Measurements from ENCODE around the gene SPTLC2. TPM values are rescaled to one million over a fixed set of nuclear protein-coding genes. Genes with fewer than 3 reads are reported as not detected.

The SPTLC2 gene
- total RNA-seq, 4 donors from 2014 or later: 14.5 to 51.3 (median 35.8) TPM

DNA sequence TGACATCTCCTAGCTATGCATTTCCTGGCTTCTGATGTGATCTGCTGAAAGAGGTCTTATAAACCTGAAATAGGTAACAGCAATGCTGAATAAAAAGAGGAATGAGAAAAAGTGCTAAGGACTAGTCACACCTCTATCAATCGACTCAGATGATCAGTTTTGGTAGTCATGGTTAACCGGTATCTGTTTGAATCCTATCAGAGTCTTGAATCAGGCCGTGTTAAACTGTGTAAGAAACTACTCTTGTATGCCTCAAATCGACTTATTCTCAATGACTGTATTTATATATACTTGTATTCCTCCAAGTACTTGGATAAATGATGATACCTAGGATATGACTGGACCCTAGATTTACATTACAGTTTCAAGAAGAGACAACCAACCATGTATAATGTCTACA lies 107.1 kb downstream of the SPTLC2 start:
- in situ Hi-C loops (cut with MboI; ENCODE audit: low pct_ligation_motif_present in 1 of 4, low pct_unique_long_range_greater_than_20kb in 1 of 4, low sequenced_read_pairs in 3 of 4) (no loop called here), intact Hi-C loops (cut with DNase I; ENCODE audit: low total_unique reads) (no loop called here)
- Histone ChIP-seq H3K4me3 (no peak overlapping the region), H3K4me1 (no peaks in the 10 kb centered on the region), H3K27ac (no peak overlapping the region), H3K9me3 (no peaks in the 10 kb centered on the region), H3K36me3 (peaks cover 0 to 23% (median 6%) of the 10 kb centered on the region in 4 donors), H3K27me3 (no peaks in the 10 kb centered on the region)
- WGBS, 2 donors (ENCODE audit: low coverage in 1 of 2): 83 to 84% methylated on average over 4 of the region's 4 CpGs
- DNase-seq: no peak
- no peak for TF ChIP-seq POLR2A (IDR thresholded peaks at IDR 0.05)

DNA sequence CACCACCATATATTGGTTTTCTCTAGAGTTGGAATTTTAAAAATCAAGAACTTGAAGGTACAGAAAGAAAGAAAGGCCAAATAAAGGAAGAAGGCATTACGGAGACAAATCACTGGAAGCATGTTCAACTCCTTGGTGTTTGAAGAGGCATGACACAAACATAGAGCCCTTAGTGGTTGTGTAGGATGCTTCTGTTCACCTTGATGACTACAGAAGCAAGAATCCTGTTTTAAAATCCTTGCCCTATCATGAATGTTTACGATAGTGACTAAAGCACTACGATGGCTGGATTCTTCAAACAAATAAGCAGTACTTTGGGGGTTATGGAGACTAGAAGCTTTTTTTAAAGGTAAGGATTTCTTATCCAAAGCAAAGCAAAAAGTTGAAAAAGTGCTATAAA lies 107.6 kb downstream of the SPTLC2 start:
- no peak for TF ChIP-seq POLR2A (IDR thresholded peaks at IDR 0.05)
- Histone ChIP-seq H3K4me3 (no peak overlapping the region), H3K4me1 (no peaks in the 10 kb centered on the region), H3K36me3 (peaks cover 0 to 23% (median 6%) of the 10 kb centered on the region in 4 donors), H3K9me3 (no peaks in the 10 kb centered on the region), H3K27ac (no peak overlapping the region), H3K27me3 (no peaks in the 10 kb centered on the region)
- in situ Hi-C loops (cut with MboI; ENCODE audit: low pct_ligation_motif_present in 1 of 4, low pct_unique_long_range_greater_than_20kb in 1 of 4, low sequenced_read_pairs in 3 of 4): no loop called here
- no peak for DNase-seq
- intact Hi-C loops (cut with DNase I; ENCODE audit: low total_unique reads): no loop called here
- 92% methylated on average over 3 of the region's 3 CpGs for WGBS, 2 donors (ENCODE audit: low coverage in 1 of 2)

DNA sequence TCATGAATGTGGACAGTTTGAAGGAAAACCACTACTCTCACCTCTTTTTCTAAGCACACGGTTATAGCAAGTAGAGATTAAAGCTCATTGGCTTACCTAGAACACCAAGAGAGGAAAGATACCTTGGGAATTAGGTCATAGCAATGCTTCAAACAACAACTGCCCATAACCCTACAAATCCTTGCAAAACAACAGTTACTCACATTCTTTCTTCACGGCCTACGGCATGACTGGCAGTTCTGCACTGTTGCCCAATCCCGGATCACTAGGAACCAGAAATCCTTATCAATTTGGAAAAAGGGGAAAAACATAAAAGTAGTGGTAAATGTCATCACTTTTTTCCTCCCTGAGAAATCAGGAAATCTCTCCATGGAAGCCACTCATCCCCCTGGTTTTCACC lies 108.2 kb downstream of the SPTLC2 start:
- intact Hi-C loops (cut with DNase I; ENCODE audit: low total_unique reads) (no loop called here), in situ Hi-C loops (cut with MboI; ENCODE audit: low pct_ligation_motif_present in 1 of 4, low pct_unique_long_range_greater_than_20kb in 1 of 4, low sequenced_read_pairs in 3 of 4) (no loop called here)
- TF ChIP-seq, protein P1, sequence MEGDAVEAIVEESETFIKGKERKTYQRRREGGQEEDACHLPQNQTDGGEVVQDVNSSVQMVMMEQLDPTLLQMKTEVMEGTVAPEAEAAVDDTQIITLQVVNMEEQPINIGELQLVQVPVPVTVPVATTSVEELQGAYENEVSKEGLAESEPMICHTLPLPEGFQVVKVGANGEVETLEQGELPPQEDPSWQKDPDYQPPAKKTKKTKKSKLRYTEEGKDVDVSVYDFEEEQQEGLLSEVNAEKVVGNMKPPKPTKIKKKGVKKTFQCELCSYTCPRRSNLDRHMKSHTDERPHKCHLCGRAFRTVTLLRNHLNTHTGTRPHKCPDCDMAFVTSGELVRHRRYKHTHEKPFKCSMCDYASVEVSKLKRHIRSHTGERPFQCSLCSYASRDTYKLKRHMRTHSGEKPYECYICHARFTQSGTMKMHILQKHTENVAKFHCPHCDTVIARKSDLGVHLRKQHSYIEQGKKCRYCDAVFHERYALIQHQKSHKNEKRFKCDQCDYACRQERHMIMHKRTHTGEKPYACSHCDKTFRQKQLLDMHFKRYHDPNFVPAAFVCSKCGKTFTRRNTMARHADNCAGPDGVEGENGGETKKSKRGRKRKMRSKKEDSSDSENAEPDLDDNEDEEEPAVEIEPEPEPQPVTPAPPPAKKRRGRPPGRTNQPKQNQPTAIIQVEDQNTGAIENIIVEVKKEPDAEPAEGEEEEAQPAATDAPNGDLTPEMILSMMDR (IDR thresholded peaks at IDR 0.05): no peak
- TF ChIP-seq EP300 (IDR thresholded peaks at IDR 0.05; ENCODE audit: low read depth) (no peak), POLR2AphosphoS5 (IDR thresholded peaks at IDR 0.05) (no peak), POLR2A (IDR thresholded peaks at IDR 0.05) (no peak)
- no peaks in the 10 kb centered on the region for H3K27me3 ChIP-seq
- H3K9me3 ChIP-seq: no peaks in the 10 kb centered on the region
- no peak overlapping the region for H3K27ac ChIP-seq
- H3K36me3 ChIP-seq: peaks cover 0 to 23% (median 6%) of the 10 kb centered on the region in 4 donors
- no peaks in the 10 kb centered on the region for H3K4me1 ChIP-seq
- H3K4me3 ChIP-seq: no peak overlapping the region
- no peak for DNase-seq
- 95 to 100% methylated on average over 4 of the region's 4 CpGs for WGBS, 2 donors (ENCODE audit: low coverage in 1 of 2)

GRCh38 chr14:77507762-77508161 lies 108.7 kb downstream of the SPTLC2 start:
- TF ChIP-seq EP300 (IDR thresholded peaks at IDR 0.05; ENCODE audit: low read depth) (no peak), POLR2AphosphoS5 (IDR thresholded peaks at IDR 0.05) (no peak), POLR2A (IDR thresholded peaks at IDR 0.05) (no peak)
- TF ChIP-seq, protein P1 (IDR thresholded peaks at IDR 0.05): no peak
- in situ Hi-C loops (cut with MboI; ENCODE audit: low pct_ligation_motif_present in 1 of 4, low pct_unique_long_range_greater_than_20kb in 1 of 4, low sequenced_read_pairs in 3 of 4) (no loop called here), intact Hi-C loops (cut with DNase I; ENCODE audit: low total_unique reads) (no loop called here)
- H3K9me3 ChIP-seq: no peaks in the 10 kb centered on the region
- 99 to 100% methylated on average over 1 to 3 of the region's 3 CpGs for WGBS, 2 donors (ENCODE audit: low coverage in 1 of 2)
- peaks cover 0 to 23% (median 6%) of the 10 kb centered on the region in 4 donors for H3K36me3 ChIP-seq
- DNase-seq: no peak
- H3K27ac ChIP-seq: no peak overlapping the region
- H3K4me1 ChIP-seq: no peaks in the 10 kb centered on the region
- H3K27me3 ChIP-seq: no peaks in the 10 kb centered on the region
- H3K4me3 ChIP-seq: no peak overlapping the region

- H3K27ac ChIP-seq: no peak overlapping the region
- in situ Hi-C loops (cut with MboI; ENCODE audit: low pct_ligation_motif_present in 1 of 4, low pct_unique_long_range_greater_than_20kb in 1 of 4, low sequenced_read_pairs in 3 of 4): no loop called here
- DNase-seq: no peak
- H3K36me3 ChIP-seq: peaks cover 0 to 7% (median 0%) of the 10 kb centered on the region in 4 donors
- intact Hi-C loops (cut with DNase I; ENCODE audit: low total_unique reads): no loop called here
- H3K9me3 ChIP-seq: no peaks in the 10 kb centered on the region
- WGBS, 2 donors (ENCODE audit: low coverage in 1 of 2): 72% methylated on average over 4 of the region's 4 CpGs; no CpG with 5 or more reads in 1 of the 2 donors
- TF ChIP-seq, protein P1 (IDR thresholded peaks at IDR 0.05): no peak
- TF ChIP-seq POLR2AphosphoS5 (IDR thresholded peaks at IDR 0.05): no peak
- TF ChIP-seq EP300 (IDR thresholded peaks at IDR 0.05; ENCODE audit: low read depth): no peak
- no peak for TF ChIP-seq POLR2A (IDR thresholded peaks at IDR 0.05)
- H3K27me3 ChIP-seq: peaks cover 6% of the 10 kb centered on the region
- H3K4me3 ChIP-seq: no peak overlapping the region
- no peaks in the 10 kb centered on the region for H3K4me1 ChIP-seq
Observed at GRCh38 chr14:77505031-77505430, 111.4 kb downstream of the SPTLC2 start.
